ENCODE measurements around the gene SLC39A6.

DNA sequence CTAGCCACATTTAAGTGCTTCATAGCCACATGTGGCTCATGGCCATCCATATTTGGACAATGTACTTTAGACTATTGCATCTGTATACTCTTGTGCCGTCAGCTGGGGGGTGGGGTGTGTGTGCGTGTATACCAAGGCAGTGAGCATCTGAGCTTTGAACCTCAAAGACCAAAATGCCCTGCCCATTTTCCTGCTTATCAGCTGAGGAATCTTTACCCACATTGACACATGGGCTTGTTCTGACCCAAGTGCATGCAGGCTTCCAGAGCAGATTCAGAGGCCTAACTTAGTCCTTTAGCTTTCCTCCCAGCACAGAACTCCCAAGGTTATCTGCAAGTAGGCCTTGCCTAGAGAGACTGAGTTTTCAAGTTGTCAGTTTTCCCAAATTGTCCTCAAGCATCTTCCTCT lies 47.0 kb upstream of the SLC39A6 start:
- TF ChIP-seq, protein P1, sequence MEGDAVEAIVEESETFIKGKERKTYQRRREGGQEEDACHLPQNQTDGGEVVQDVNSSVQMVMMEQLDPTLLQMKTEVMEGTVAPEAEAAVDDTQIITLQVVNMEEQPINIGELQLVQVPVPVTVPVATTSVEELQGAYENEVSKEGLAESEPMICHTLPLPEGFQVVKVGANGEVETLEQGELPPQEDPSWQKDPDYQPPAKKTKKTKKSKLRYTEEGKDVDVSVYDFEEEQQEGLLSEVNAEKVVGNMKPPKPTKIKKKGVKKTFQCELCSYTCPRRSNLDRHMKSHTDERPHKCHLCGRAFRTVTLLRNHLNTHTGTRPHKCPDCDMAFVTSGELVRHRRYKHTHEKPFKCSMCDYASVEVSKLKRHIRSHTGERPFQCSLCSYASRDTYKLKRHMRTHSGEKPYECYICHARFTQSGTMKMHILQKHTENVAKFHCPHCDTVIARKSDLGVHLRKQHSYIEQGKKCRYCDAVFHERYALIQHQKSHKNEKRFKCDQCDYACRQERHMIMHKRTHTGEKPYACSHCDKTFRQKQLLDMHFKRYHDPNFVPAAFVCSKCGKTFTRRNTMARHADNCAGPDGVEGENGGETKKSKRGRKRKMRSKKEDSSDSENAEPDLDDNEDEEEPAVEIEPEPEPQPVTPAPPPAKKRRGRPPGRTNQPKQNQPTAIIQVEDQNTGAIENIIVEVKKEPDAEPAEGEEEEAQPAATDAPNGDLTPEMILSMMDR (IDR thresholded peaks at IDR 0.05; ENCODE audit: insufficient read depth, low read depth, low read length) = no peak
- TF ChIP-seq EZH2 (IDR thresholded peaks at IDR 0.05; ENCODE audit: insufficient read depth, low read length) = no peak

All from astrocyte (in vitro differentiated cells and primary cell).